HG02588 (cell line): ENCODE data around the gene TJP1.
"Not testable (repeated sequence)": the region's sequence is repeated elsewhere in the genome, so short reads cannot be mapped to it uniquely, and the experiment has no call there.

Experiments
- ATAC-seq: cut with Tn5 transposase; IDR thresholded peaks from one replicate; pipeline ENCODE4 v1.9.1; 2021; ENCODE audit warnings: mild to moderate bottlenecking, moderate library complexity; ENCODE audit not compliant: unreplicated experiment

Gene TJP1

DNA sequence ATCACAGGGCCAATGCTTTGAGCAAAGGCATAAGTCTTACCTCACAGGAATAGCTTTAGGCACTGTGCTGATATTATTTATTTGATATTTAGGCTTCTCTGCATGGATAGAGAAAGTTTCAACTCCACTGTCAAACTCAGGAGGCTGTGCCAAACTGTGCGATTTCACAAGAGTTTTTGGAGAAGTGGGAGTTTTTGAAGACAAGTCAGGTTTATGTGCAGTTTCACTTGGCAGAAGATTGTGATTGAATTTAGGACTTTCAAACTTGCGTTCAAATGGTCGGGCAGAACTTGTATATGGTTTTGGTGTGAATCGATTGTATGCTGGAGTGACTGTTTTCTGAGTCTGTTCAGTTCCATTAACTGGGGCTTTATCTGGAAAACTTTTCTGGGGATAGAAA lies 113.7 kb downstream of the TJP1 start:
- no peak for ATAC-seq

DNA sequence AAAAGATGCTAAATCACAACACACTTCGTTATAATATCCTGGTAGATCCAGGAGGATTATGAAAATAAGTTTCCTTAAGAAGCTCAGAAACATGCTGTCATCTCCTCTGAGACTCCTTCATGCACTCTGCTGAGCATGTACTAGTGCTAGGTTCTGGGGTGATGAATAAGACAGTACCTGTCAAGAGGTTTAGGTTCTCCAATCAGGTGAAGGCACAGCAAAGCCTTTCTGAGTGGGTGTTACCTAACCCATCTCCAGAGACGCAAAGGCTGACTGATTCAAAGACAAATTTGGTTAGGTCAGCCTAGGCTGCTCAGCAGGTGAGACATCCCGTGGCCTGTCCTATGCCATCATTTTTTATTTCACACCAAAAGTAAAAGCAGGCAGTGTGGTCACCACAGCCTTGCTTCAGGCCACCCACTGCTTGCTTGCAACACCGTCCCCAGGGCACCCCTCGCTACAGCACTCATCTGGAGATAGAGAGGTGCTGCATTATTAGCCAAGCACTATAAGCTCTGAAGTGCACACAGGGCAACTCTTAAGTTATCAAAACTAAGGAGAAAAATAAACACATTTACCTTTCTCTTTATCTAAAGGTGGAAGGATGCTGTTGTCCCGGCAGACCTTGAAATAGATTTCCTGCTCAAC lies 117.2 kb downstream of the TJP1 start:
- ATAC-seq = no peak

DNA sequence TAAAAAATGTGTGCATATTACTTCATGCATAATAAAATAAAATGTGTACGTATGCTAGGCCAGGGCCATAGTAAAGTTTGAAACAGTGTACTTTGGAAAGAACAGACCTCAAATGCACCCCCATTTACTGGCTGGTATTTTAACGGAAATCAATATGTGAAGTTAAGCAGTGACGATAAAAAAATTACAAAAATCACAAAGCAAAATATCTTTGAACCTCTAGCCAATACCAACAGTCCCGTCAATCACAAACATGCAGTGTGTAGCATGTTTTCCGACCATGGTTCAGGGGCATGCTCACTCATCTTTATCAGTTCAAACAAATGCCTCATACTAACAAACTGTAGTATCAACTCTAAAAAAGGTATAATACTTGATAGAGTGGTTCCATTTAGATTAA lies 121.1 kb downstream of the TJP1 start:
- no peak for ATAC-seq

DNA sequence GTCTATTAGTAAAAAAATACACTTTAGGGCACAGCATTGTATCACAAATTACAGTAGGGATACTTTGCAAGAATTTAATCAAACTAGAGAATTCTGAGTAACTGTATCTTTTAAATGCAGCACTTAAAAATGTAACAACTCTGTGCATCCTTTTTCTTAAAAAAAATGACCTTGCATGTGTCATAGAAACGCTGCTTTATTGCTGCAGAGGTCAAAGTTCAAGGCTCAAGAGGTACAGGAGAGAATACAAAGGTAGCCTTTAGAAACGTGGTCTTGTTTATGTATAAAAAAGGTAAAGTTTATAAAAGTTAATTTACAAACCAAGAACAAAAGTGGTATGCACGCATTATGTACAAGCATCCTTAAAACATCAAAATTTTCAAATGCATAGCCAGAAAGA lies 122.0 kb downstream of the TJP1 start:
- no peak for ATAC-seq

DNA sequence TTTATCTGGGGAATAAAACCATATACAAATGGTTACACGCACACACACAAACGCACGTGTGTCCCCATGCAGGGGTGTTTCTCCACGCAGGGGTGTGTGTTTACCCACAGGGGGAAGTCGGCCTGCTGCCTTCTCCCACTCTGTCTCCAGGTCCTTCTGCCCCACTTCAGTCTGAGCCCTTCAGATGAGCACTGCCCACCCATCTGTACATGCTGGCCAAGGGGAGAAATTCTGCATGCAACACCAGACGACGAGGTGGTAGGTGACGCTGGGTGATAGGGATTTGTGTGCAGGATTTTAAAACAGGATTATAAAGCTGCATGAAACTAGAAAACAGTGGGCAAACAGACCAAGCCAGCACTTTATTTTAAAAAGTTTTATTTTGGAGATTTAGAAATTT lies 122.5 kb downstream of the TJP1 start:
- ATAC-seq = no peak

DNA sequence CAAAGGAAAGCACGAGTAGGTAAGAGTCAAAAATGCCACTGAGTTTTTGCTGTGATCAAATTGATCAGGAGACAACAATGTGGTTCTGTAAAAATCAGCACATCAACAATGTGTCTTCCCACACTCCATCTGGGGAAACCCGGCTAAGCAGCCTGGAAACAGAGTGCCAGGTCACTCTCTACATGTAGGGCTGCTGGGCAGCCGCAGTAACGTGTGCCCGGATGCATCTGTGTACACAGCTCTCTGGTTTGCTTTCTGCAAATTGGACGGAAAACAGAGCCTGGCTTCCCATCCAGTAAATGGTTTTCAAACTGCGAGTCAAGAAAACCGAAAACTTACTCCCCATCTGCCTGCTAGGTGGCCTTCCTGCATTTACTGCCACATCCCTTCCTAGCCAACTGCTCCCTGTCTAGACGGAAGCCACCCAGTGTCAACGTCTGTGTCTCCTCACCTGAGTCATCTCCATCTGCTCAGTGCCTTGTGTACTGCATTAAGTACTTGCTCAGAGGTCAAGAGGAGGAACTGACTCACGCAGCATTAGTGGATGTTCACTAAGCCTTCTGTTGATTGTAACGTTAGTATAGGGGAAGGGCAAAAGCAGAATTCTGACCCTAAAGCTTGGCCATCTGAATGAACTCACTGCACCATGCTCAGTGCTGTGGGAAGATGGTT lies 124.1 kb downstream of the TJP1 start:
- ATAC-seq = no peak

DNA sequence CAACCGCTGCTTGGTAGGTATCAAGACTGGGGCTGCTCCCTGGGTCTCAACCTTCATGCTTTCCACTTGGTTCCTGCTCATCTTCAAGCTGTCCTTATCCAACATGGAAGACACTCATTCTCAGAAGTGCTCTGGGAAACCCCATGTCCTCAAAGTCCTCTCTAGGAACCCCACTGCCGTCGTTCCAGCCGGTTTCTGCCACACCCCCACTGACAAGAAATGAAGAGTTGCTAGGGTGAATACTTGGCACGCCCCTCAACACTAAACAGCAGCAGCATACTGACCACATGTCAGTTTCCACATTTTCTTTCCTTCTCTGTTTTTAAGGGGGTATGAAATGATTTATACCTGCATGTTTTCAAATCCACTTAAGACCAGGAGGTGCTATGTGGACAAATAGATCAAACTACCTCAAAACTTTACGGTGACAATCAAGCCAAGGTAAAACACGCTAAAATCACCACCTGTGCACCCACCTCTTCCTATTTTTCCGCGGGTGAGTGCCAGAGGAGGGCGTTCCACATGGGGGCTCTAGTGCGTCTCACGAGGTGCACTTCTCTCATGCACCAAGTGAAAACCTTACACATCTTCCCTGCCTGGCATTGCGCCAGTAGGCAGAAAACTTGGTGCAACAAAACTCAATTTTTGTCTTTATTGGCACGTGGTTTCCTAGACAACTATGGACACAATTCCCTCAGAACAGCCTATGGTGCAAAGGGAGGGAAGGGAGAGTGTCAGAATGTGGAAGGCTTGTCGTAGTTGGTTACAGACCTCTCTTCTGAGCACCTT lies 125.1 kb downstream of the TJP1 start:
- ATAC-seq = no peak

DNA sequence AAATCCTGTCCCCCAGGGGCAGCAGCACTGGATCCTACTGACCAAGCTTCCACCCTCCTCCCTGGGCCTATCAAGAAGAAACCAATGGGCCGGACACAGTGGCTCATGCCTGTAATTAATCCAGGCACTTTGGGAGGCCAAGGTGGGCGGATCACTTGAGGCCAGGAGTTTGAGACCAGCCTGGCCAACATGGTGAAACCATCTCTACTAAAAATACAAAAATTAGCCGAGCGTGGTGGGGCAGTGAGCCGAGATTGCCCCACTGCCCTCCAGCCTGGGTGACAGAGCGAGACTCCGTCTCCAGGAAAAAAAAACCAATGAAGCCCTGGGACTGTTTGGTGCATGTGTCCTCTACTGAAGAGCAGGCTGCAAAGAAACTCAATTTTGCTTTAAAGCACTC lies 125.8 kb downstream of the TJP1 start:
- ATAC-seq = not testable (repeated sequence)

DNA sequence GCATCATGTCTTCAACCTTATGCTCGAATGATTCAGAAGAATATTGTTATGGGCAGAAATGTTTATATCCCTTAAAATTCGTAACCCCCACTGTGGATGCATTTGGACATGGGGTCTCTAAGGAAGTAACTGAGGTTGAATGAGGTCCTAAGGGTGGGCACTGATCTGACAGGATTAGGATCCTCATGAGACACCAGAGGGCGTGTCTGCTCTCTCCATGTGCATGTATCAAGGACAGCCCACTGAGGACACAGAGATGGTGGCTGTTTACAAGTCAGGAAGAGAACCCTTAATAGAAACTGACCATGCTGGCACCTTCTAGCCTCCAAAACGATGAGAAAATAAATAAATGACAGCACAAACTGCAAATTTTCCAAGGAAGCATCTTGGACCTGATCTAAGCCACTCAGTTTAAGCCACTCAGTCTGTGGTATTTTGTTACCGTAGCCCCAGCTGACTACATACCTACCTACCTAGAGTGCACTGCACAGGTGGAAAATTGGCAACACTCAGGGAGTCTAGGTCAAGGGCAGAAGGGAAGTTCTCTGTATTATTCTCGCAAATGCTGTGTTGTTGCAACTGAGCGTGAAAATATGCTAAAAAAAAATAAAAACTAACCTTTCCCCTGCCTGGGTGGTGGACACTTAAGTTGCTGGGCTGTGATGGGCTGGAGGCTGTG lies 126.6 kb downstream of the TJP1 start:
- ATAC-seq = no peak

DNA sequence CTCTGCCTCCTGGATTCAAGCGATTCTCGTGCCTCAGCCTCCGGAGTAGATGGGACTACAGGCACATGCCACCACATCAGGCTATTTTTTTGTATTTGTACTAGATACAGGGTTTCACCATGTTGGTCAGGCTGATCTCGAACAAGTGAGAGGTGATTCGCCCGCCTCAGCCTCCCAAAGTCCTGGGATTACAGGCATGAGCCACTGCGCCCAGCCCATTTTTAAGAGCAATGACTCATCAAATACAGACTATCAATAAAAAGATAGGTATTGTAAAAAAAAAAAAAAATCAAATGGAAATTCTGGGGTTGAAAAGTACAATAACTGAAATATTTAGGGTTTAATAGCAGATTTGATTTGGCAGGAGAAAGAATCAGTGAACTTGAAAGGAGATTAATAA lies 129.0 kb downstream of the TJP1 start:
- ATAC-seq = no peak

DNA sequence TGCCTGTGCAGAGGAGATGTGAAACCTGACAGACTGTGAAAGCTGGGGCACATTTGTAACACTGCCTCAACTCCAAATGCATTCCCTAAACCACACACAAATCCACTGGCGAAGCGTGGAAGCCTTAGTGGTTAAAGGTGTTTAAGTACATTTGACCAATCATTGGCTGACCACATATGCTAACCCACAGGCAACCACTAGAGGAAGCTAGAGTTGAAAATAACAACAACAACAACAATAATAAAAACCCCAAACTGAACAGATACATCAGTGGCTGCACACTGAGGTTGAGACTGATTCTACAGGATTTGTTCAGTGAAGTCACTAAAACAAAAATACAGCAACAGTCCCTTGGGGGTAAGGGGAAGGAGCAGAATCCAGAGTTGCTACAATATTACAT lies 129.7 kb downstream of the TJP1 start:
- no peak for ATAC-seq

DNA sequence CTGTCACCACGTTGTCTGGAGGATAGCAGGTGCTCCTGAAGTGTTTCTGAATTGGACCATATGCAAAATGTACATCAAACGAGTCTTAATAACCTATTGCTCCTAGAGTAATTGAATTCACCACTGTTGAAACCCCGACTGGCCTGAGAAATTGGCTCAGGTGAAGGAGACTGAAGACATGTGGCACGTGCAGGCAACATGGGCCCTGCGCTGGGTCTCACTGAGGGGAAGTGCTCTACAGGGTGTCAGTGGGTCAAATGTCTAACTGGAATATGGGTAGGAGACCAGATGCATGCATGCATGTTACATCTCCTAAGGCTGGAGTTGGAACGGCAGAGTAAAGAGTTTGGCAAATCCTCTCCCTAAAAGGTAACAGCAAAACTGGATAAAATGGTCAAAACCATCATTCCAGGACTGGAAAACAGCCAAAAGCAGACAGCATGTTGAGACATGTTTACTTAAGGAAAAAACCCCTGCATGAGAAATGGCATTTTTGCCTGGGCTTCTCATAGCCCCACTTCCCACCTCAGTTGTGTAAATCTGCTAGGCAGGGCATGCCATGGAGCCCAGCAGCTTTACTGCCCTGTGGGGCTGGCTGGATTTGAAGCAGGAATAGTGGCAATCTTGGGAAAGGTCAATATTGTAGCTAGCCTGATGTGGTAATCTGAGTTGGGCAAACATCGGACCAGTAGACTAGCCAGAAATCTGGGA lies 131.3 kb downstream of the TJP1 start:
- ATAC-seq = no peak

DNA sequence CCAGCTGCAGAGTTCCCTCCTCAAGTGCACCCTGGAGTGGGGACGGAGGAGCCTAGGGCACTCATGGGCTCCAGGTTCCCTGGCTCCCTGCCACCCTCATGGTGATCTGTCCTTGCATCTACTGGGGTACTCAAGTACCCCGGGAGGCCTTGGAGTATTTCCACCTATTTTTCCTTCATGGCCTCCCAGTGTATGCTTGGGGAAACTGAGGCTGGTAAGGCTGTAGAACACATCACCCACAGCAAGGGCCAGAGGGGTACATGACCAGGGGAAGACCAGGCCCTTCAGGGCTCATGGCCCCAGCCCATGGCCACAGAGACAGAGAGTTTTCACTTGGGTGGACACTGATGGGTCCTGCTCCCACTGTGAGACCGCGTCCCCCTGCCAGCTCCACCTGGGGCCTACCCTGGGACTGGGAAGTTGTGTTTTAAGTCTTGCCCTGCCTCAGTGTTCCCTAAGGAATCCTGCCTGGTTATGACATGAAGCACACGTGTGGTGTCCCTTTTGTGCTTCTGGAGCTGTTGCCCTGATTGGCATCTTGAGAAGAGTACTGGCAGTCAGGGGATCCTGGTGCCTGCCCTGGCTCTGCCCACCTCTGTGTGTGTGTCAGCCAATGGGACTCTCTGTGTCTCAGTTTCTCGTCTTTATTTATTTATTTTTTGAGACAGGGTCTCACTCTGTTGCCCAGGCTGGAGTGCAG lies 132.8 kb downstream of the TJP1 start:
- ATAC-seq = no peak

DNA sequence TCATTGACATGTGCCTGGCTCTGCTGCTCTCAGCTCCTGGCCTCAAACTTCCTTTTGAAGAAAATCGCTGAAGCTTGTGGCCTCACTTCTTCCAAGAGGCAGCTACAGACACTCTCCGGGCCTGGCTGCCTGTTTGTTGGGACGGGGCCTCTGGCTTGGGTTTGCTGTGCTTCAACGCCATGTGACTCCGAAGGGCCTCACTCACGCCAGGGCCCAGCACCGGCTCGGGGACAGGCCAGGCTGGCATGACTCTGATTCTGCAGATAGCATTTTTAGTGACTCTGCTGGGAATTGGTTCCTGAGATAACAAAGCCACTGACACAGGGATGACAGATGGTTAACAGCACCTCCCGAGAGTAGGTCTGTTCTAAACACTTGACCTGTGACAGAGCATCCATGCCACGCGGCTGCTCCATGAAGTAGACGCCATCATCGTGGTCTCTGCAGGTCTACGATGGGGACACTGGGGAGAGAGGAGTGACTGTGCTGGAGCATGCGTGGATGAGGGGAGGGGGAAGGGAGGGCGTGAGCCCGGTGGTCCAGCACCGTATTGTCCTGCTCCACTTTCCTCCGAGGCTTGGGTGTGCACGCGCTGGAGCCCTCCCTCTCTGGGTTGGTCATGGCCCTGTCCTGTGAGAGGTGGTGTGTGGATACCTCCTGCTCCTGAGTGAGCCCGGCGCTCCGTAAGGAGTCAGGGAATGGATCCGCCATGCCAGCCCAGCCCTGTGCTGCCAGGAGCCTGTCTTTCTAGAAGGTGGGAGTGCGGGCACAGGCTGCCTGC lies 133.6 kb downstream of the TJP1 start:
- no peak for ATAC-seq

DNA sequence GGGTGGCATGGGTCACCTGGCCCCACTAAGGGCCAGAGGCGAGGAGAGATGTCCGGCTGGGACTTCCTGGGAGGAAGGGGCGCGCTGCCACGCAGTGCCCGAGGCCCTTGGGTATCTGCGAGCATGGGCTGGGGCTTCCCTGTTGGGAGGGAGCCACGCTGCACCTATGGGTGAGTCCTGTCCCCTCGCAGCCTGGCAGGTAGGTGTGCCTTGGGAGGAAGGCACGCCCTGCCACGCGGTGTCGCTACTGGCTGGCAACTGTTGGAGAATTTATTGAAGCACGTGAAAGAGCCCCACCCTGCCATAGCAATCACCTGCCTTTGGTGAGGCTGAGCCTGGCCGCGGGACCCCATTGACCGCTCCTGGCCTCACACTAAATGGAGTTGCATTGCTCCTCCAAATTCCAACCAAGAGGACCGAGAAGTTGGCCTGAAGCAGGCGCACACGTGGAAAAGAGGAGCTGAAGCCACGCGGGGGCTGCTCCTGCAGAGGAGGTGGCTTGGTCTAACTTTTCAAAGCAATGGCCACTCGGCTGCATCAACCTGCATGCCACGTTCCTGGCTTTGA lies 134.2 kb downstream of the TJP1 start:
- ATAC-seq = no peak

DNA sequence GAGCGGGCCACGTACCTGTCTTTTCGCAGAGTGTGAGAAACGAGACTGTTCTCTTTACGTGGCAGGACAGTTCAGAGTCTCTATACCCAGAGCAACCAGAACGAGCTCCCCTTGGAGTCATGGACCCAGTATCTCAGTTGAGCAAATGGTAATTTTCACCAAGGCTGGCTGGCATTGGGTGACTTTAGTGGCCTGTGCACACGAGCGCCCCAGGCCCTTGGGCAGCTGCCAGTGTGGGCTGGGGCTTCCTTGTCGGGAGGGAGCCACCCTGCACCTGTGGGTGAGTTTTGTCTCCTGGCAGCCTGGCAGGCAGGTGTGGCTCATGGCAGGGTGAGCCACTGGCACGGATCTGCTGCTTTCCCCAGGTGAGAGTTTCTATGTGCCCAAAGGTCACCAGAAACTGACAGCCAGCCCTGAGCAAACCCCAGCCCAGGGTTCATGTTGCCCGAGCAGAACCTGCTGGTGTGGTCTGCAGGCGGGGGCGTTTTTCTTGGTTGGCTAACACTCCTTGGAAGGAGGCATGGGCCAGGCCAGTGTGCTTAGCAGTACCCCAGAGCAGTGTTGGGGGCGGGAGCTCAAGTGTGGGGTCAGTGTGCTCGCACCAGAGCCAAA lies 135.0 kb downstream of the TJP1 start:
- ATAC-seq = no peak

DNA sequence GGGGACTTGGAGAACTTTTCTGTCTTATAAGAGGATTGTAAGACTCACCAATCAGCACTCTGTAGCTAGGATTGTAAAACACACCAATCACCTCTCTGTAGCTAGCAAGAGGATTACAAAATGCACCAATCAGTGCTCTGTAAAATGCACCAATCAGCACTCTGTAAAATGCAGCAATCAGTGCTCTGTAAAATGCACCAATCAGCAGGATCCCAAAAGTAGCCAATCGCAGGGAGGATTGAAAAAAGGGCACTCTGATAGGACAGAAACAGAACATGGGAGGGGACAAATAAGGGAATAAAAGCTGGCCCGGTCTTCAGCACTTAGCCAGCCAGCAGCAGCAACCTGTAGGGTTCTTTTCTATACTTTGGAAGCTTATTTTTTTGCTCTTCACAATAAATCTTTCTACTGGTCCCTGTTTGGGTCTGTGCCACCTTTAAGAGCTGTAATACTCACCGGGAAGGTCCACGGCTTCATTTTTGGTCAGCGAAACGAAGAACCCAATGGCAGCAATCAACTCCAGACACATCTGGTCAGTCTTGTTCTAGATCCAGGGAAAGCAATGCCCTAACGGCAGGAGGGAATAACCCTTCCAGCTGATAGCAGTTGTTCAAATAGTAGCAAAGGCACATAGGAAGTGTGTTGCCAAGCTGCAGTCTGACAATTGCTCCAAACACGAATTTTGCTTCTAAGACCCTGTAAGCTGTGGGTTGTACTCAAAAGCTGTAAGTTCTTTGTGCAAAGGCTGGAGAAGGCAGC lies 135.6 kb downstream of the TJP1 start:
- ATAC-seq = no peak

DNA sequence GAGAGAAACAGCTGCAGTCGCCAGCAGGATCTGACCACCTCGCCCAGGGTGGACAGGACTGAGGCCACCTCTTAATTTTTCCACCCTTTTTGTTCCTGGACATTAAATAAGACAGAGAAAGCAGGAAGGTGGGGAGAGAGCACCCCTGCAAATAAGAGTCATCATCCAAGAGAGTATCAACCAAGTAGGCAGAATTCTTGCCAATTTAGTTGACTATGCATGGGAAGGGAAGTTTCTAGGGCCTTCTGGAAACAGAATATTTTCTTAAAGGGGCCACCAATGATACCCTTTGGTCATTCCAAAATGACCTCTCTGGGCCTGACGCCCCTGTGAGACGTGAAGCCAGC lies 136.2 kb downstream of the TJP1 start:
- ATAC-seq = no peak
